ENCODE data around the gene SLC9A9.

SLC9A9 gene

DNA sequence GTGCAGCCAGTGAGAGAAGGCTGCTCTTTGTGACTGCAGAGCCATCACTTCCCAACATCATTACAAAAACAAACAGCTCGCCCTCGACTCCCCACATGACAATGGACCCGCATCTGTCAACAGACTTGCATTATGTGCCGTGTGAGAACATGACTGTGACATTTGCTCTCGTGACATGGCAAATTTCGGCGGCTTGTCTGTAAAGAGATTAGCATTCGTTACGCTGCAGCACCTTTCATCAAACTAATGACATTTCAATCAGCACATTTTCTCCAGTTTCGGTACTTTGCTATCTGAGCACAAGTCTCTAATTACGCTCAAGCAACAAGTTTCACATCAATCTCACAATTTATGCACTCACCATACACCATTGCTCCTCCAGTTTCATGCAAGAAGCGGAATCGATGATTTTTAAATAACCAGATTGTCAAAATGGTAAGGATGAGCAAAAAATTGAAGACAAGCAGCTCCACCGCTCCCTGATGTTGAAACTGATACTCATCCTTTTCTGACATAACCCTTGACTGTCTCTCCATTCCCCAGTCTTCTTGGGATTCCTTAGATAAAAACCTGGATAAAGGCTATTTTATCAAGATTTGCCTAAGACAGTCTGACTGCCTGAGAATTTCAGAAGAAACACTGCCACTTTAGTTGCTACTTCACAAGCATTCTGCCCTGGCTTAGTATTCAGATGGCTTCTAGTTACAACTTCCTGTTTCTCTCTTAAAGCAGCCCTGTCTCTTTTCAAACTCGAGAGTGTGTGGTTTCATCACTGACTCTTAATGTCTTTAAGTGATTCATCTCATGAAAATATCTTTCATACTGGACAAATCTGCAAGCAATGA is at the start of gene SLC9A9:
SLC9A9 (minus strand) TSS at position 682 of the 845 bp plus-strand sequence; CDS start at position 536, 146 bp downstream.
- TF ChIP-seq, protein P1, sequence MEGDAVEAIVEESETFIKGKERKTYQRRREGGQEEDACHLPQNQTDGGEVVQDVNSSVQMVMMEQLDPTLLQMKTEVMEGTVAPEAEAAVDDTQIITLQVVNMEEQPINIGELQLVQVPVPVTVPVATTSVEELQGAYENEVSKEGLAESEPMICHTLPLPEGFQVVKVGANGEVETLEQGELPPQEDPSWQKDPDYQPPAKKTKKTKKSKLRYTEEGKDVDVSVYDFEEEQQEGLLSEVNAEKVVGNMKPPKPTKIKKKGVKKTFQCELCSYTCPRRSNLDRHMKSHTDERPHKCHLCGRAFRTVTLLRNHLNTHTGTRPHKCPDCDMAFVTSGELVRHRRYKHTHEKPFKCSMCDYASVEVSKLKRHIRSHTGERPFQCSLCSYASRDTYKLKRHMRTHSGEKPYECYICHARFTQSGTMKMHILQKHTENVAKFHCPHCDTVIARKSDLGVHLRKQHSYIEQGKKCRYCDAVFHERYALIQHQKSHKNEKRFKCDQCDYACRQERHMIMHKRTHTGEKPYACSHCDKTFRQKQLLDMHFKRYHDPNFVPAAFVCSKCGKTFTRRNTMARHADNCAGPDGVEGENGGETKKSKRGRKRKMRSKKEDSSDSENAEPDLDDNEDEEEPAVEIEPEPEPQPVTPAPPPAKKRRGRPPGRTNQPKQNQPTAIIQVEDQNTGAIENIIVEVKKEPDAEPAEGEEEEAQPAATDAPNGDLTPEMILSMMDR (IDR thresholded peaks at IDR 0.05; ENCODE audit: low read depth, low read length, missing control alignments), result no peak
- peak; percentile 49 for DNase-seq (ENCODE audit: extremely low read depth, low read depth)
- peak within 1 kb of the TSS; percentile 52 for H3K4me3 ChIP-seq (replicated peaks; ENCODE audit: low read depth, low read length)

DNA sequence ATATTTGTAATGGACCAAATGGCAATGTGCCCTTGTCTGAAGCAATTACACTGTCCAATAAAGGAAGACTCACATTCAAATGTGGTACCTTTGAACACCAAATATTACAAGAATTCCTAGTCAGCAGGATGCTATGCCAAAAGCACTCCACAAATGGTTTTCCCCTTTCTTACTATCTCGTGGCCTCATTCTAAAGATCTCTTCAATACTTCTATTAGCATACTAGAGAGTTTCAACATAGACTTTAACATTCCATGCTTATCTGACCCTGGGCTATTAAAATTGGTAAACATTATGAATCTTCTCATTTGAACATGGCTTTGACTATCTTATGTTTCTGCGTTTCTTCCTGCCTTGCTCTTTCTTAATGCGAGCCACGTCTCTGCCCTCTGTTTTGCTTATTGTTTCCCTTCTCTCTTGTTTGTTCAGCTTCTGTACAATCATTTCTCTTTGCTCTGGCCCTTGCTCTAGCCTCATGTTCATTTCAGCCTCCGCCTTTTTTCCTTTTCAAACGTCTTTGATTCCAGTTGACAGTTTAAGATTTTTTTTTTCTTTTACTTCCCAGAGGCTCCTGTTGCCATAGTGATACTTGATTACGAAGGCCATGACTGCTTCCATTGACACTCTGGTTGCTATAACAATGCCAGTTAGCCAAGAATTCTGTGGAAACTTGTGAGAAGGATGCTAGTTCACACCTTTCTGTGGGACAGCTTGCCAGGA is 49.5 kb upstream of the SLC9A9 start:
- H3K4me3 ChIP-seq (replicated peaks; ENCODE audit: low read depth, low read length), result no peak overlapping the region
- DNase-seq (ENCODE audit: extremely low read depth, low read depth), result no peak
- TF ChIP-seq, protein P1 (IDR thresholded peaks at IDR 0.05; ENCODE audit: low read depth, low read length, missing control alignments), result no peak

DNA sequence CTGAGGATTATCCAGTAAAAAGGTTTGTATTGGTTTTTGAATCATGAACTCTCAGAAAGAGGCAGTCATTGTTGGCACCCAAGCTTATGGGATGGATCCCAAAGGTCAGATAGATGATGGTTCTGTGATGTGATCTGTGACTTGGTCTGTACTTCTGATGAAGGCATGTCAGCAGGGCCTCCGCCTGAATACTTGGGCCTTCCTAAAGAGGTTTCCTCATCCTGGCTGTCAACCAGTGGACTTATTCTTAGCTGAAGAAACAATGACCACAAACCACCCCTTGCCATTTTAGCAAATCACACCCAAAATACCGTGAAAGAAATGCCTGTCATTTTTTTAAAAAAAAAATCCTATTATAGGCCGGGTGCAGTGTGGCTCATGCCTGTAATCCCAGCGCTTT is 48.2 kb upstream of the SLC9A9 start:
- TF ChIP-seq, protein P1 (IDR thresholded peaks at IDR 0.05; ENCODE audit: low read depth, low read length, missing control alignments), result no peak
- H3K4me3 ChIP-seq (replicated peaks; ENCODE audit: low read depth, low read length), result no peak overlapping the region
- DNase-seq (ENCODE audit: extremely low read depth, low read depth), result no peak

DNA sequence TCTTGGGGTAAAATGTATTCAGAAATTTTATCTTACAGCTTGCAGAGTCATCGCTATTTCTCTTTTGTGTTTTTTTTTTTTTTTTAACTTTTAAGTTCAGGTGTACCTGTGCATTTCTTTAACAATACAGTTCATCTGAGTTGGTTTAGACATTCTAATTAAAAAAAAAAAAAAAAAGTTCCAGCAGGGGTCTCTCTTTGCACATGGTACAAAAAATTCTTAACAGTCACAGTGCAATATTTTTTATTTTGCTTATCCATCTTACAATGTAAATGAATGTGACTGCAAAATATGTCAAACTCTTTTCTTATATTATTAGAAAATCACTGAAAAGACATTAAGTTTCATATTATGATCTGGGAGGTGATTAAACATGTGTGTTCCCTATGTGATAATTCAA is 47.5 kb upstream of the SLC9A9 start:
- H3K4me3 ChIP-seq (replicated peaks; ENCODE audit: low read depth, low read length), result no peak overlapping the region
- DNase-seq (ENCODE audit: extremely low read depth, low read depth), result no peak
- TF ChIP-seq, protein P1 (IDR thresholded peaks at IDR 0.05; ENCODE audit: low read depth, low read length, missing control alignments), result no peak

DNA sequence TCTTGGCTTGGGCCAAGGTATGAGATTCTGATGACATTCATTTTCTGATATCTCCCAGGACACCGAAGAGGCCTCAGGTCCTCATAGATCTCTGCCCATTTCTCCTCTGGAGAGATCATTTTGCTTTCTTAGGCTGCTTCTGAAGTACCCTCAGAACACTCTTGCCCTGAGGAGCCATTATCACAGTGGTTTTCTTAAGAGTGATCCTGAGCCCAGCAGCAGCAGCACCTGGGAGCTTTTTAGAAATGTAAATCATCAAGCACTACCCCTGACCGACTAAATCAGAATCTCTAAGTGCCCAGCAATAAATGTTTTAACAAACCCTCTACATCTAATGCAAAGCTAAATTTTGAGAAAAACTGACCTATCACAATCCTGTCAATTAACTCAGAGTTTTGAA is 40.6 kb upstream of the SLC9A9 start:
- H3K4me3 ChIP-seq (replicated peaks; ENCODE audit: low read depth, low read length), result no peak overlapping the region
- DNase-seq (ENCODE audit: extremely low read depth, low read depth), result no peak
- TF ChIP-seq, protein P1 (IDR thresholded peaks at IDR 0.05; ENCODE audit: low read depth, low read length, missing control alignments), result no peak

DNA sequence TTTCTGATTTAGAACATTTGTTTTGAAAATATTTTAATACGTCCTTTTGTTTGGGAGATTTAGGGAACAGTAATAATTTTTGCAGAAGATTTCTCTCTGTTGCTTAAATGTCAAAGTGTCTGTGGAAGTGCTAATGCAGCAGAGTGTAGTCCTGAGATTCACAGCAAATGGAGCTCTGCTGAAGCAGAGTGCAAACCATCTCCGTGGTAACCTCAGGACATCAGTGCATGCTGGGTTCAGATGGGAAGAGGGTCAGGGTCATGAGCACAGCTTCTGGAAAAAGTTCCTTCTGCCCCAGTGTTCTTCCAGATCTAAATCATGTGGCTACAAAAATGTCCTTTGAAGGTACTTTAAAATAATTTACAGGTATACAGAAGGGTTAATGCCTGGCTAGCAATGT is 39.9 kb upstream of the SLC9A9 start:
- TF ChIP-seq, protein P1 (IDR thresholded peaks at IDR 0.05; ENCODE audit: low read depth, low read length, missing control alignments), result no peak
- H3K4me3 ChIP-seq (replicated peaks; ENCODE audit: low read depth, low read length), result no peak overlapping the region
- no peak for DNase-seq (ENCODE audit: extremely low read depth, low read depth)

Measured in HFF-Myc (cell line).